GM20000 (cell line): ENCODE measurements around the gene RNASE3.
"Not testable (repeated sequence)": the region's sequence is repeated elsewhere in the genome, so short reads cannot be mapped to it uniquely, and the experiment has no call there.

Experiments used
- DNase-seq: peaks from one replicate; pipeline ENCODE4 v3.0.0; 2012; ENCODE audit warnings: low spot score
- CTCF ChIP-seq: IDR thresholded peaks from 2 replicates; pipeline ENCODE4 v1.5.1; 2012; ENCODE audit warnings: mild to moderate bottlenecking, control low read depth; ENCODE audit errors: extremely low read depth, missing control alignments

Gene RNASE3

GRCh38 chr14:20857630-20858261 is 33.4 kb upstream of the RNASE3 start:
- DNase-seq: peak; percentile 63
- TF ChIP-seq CTCF: peak; percentile 79

- TF ChIP-seq CTCF: no peak
- DNase-seq: no peak
Measured at GRCh38 chr14:20866194-20866593, 25.0 kb upstream of the RNASE3 start.

GRCh38 chr14:20866963-20867362 is 24.2 kb upstream of the RNASE3 start:
- no peak for TF ChIP-seq CTCF
- DNase-seq: no peak

GRCh38 chr14:20873370-20874177 is 17.6 kb upstream of the RNASE3 start:
- peak; percentile 54 for DNase-seq
- peak; percentile 89 for TF ChIP-seq CTCF

GRCh38 chr14:20877016-20877415 is 14.2 kb upstream of the RNASE3 start:
- DNase-seq: no peak
- no peak for TF ChIP-seq CTCF

GRCh38 chr14:20878695-20879094 is 12.5 kb upstream of the RNASE3 start:
- no peak for TF ChIP-seq CTCF
- no peak for DNase-seq

GRCh38 chr14:20881229-20881628 is 10.0 kb upstream of the RNASE3 start:
- DNase-seq: not testable (repeated sequence)

GRCh38 chr14:20882787-20883186 is 8.4 kb upstream of the RNASE3 start:
- not testable (repeated sequence) for DNase-seq

GRCh38 chr14:20888411-20888810 is 2.8 kb upstream of the RNASE3 start:
- not testable (repeated sequence) for DNase-seq

GRCh38 chr14:20895322-20895721 is 4.1 kb downstream of the RNASE3 start:
- DNase-seq: not testable (repeated sequence)
